ENCODE data around the gene TMEM217.
"Not testable (repeated sequence)": the region's sequence is repeated elsewhere in the genome, so short reads cannot be mapped to it uniquely, and the experiment has no call there.

The TMEM217 gene

DNA sequence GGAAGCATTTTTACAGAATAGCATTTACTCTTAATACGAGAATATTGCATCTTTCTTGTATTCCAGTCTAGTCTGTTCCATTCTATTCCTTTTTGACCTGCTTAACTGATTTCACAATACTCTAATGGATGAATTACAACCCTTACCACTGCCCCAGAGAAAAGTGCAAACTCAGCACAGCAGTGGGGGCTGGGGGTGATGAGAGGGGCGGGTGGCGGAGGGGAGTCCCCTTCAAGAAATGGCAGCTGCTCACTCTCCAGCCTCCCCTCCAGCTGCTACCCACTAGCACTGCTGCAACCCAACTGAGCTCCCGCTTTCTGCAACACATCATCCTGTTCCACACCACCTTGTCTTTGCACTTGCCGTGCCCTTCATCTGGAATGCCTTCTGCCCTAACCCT lies 57.9 kb downstream of the TMEM217 start:
- no peak for DNase-seq (ENCODE audit: low read depth, low spot score)

GRCh38 chr6:37196451-37196850 lies 61.5 kb downstream of the TMEM217 start:
- DNase-seq (ENCODE audit: low read depth, low spot score); H3K4me3 ChIP-seq (ENCODE audit: low read length): not testable (repeated sequence)

More for the DNA sequence above, 57.9 kb downstream of the TMEM217 start:
- no peak overlapping the region for H3K4me3 ChIP-seq (ENCODE audit: low read length)

- H3K4me3 ChIP-seq (ENCODE audit: low read length) = not testable (repeated sequence)
Measured at GRCh38 chr6:37194886-37195285, 63.1 kb downstream of the TMEM217 start.

DNA sequence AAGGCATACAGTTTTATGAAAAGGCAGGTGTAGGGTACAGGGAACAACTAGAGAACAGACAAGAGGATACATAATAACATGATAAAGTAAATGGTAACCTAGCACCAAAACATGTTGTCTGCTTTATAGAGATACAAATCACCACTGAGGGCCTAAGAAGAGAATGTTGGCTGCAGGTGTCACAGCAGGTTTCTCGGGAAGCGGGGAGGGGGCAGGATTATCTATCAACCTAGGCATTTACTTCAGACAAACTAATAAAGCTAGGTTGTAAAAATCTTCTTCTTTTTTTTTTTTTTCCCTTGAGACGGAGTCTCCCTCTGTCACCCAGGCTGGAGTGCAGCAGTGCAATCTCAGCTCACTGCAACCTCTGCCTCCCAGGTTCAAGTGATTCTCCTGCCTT lies 65.3 kb downstream of the TMEM217 start:
- DNase-seq (ENCODE audit: low read depth, low spot score) = no peak
- H3K4me3 ChIP-seq (ENCODE audit: low read length) = no peak overlapping the region

More at GRCh38 chr6:37194886-37195285, 63.1 kb downstream of the TMEM217 start:
- not testable (repeated sequence) for DNase-seq (ENCODE audit: low read depth, low spot score)

DNA sequence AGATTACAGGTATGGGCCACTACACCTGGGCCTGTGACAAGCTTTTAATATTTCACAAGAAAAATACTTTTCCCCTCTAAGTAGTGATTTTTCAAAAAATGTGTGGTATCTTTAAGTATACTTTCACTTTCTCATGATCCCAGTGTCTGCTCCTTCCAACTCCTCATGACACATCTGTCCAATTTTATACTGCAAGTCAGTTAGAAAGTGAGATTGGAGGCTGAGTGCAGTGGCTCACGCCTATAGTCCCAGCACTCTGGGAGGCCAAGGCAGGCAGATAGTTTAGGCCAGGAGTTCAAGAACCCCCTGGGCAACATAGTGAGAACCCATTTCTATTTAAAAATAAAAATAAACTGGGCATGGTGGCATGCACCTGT lies 67.8 kb downstream of the TMEM217 start:
- H3K4me3 ChIP-seq (ENCODE audit: low read length) = no peak overlapping the region
- DNase-seq (ENCODE audit: low read depth, low spot score) = no peak

DNA sequence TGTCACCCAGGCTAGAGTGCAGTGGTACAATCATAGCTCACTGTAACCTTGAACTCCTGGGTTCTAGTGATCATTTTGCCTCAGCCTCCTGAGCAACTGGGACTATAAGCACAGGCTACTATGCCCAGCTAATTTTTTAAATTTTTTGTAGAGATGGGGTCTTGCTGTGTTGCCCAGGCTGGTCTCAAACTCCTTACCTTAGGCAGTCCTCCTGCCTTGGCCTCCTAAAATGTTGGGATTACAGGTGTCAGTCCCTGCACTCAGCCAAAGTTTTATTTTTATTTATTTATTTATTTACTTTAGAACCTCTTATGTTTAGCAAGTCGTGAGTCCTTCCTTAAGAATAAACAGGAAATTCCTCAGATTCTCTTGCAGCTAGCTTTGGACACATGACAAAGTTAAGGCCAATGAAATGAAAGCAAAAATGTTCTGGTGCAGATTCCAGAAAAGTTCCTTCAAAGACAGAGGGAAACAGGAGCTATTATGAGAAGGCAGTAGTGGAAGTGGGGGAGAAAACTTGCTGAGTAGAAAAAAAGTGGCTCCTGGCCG lies 68.9 kb downstream of the TMEM217 start:
- DNase-seq (ENCODE audit: low read depth, low spot score) = no peak
- no peak overlapping the region for H3K4me3 ChIP-seq (ENCODE audit: low read length)

DNA sequence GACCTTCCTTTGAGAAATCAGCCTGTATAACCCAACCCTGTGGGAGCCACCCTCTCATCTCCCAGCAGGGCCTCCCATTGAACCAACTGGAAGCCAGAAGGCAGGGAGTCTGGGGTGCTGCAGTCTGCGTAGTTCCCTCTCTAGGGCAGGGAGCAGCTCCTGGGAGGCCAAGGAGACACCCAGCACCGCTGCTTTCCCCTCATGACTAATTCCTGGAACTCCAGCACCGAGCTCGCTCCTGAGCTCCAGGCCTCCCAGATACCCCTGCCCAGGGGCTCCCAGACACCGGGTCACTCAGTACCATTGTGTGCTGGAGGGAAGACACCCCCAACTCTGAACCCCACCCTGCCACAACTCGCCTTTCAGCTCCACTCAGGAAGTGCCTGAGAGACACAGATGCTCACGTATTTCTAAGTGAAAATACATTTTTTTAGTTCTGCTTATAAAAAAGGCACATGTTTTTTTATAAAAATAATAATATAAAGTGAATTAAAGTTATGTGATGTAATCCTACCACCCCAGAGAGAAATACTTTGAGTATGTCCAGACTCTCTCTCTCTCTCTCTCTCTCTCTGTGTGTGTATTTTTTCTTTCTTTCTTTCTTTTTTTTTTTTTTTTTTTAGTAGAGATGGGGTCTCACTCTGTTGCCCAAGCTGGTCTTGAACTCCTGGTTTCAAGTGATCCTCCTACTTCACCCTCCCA lies 70.5 kb downstream of the TMEM217 start:
- DNase-seq (ENCODE audit: low read depth, low spot score) = no peak
- no peak overlapping the region for H3K4me3 ChIP-seq (ENCODE audit: low read length)

GRCh38 chr6:37185949-37186720 lies 71.8 kb downstream of the TMEM217 start:
- not testable (repeated sequence) for H3K4me3 ChIP-seq (ENCODE audit: low read length); DNase-seq (ENCODE audit: low read depth, low spot score)

DNA sequence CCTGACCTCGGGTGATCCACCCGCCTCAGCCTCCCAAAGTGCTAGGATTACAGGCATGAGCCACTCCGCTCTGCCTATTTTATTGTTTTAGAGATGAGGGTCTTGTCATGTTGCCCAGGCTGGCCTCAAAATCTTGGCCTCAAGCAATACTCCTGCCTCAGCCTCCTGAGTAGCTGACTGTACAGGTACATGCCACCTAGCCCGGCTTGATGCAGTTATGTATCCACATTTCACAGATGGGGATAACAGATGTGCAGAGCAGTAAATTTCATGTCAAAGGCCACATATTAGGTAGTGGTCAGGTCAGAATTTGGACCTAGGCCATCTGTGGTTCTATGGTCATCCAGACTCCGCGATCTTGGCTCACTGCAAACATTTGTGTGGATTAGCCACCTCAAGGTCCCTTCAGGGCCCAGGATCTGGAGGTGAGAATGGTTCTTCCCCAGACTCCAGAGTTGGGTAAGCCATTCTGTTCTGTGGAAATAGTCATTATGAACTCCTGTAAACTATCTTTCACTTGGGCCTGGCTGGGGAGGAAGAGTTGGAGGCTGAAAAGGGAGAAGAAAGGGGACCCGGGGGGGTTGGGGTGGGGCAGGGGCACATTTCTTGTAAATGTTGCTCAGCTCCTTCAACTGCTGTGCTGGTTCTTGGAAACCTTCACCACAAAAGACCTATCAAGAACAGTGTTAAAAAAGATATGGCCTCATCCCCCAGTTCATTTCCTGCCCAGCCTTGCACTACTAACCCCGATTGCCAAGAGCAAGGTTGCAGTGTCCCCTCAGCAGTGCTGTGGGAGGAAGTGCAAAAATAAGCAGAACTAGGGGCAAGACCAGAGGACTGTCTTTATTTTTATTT lies 75.0 kb downstream of the TMEM217 start:
- DNase-seq (ENCODE audit: low read depth, low spot score) = peak; percentile 77
- H3K4me3 ChIP-seq (ENCODE audit: low read length) = no peak overlapping the region

DNA sequence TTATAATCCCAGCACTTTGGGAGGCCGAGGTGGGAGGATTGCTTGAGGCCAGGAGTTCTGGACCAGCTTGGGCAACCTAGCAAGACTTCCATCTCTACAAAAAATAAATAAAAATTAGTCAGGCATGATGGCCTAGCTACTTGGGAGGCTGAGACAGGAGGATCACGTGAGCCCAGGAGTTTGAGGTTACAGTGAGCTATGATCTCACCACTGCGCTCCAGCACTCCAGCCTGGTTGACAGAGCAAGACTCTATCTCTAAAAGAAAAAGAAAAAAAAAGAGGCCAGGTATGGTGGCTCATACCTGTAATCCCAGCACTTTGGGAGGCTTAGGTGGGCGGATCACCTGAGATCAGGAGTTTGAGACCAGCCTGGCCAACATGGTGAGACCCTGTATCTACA lies 77.3 kb downstream of the TMEM217 start:
- H3K4me3 ChIP-seq (ENCODE audit: low read length); DNase-seq (ENCODE audit: low read depth, low spot score): not testable (repeated sequence)

DNA sequence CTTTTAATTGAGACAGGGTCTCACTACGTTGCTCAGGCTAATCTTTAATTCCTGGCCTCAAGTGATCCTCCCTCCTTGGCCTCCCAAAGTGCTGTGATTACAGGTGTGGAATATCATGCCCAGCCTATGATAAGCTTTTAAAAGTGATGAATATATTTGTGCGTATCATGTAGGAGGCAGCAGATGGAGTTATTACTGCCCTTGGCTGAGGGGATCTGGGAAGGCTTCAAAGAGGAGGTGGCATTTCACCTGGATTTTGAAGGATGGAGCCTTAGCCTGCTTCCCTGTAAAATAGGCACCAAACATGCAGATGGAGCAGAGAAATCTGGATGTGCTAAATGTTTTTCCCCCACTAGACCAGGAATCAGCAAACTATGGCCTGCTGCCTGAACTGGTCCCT lies 77.9 kb downstream of the TMEM217 start:
- no peak for DNase-seq (ENCODE audit: low read depth, low spot score)
- no peak overlapping the region for H3K4me3 ChIP-seq (ENCODE audit: low read length)

DNA sequence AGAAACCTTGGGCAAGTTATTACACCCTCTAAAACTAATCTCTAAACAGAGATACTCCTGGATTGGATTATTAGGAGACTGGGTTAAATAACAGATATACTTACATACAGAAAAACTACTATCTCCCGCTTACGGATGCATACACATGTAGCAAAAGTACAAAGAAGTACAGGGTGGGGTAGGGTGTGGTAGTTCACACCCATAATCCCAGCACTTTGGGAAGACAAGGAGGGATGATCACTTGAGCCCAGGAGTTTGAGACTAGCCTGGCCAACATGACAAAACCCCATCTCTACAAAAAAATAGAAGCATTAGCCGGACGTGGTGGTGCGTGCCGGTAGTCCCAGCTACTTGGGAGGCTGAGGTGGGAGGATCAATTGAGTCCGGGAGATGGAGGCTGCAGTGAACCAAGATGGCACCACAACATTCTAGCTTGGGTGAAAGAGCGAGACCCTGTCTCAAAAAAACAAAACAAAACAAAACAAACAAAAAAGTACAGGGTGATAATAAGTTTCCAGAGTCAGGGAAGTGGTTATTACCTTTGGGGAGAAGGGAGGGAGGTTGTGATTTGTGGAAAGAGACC lies 79.9 kb downstream of the TMEM217 start:
- no peak overlapping the region for H3K4me3 ChIP-seq (ENCODE audit: low read length)
- DNase-seq (ENCODE audit: low read depth, low spot score) = no peak

GRCh38 chr6:37177077-37177934 lies 80.6 kb downstream of the TMEM217 start:
- H3K4me3 ChIP-seq (ENCODE audit: low read length) = no peak overlapping the region
- DNase-seq (ENCODE audit: low read depth, low spot score) = no peak

DNA sequence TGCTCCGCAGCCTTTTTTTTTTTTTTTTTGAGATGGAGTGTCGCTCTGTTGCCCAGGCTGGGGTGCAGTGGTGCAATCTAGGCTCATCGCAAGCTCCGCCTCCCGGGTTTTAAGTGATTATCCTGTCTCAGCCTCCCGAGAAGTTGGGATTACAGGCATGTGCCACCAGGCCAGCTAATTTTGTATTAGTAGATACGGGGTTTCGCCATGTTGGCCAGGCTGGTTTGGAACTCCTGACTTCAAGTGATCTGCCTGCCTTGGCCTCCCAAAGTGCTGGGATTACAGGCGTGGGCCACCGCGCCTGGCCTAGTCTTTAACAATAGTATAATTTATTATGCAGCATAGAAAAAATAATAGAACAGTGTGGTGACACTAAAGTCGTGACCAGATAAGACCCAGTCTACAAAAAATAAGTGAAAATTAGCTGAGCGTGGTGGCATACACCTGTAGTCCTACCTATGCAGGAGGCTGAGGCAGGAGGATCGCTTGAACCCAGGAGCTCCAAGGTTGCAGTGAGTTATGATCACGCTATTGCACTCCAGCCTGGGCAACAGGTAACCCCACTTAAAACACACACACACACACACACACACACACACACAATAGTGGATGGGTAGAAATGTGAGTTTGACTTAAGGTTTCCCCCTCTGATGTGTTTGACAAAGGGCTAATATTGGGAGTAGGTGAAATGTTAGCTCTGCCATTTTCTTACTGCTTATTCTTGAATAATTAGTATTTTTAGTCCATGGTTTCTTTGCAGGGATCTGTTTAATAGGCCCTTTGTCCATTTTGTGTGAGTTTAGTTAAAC lies 81.5 kb downstream of the TMEM217 start:
- no peak for DNase-seq (ENCODE audit: low read depth, low spot score)
- H3K4me3 ChIP-seq (ENCODE audit: low read length) = no peak overlapping the region

GRCh38 chr6:37175332-37176267 lies 82.3 kb downstream of the TMEM217 start:
- DNase-seq (ENCODE audit: low read depth, low spot score) = no peak
- H3K4me3 ChIP-seq (ENCODE audit: low read length) = no peak overlapping the region

- DNase-seq (ENCODE audit: low read depth, low spot score) = no peak
- H3K4me3 ChIP-seq (ENCODE audit: low read length) = no peak overlapping the region
Measured at GRCh38 chr6:37174515-37175331, 83.2 kb downstream of the TMEM217 start.

Data from Jurkat, Clone E6-1 (cell line).